Measurements from ENCODE around the gene LOC101059915.
"Not testable (repeated sequence)": the region's sequence is repeated elsewhere in the genome, so short reads cannot be mapped to it uniquely, and the experiment has no call there.

GRCh38 chrX:71702853-71703252, 35.5 kb downstream of the LOC101059915 start:
- TF ChIP-seq, protein P1, sequence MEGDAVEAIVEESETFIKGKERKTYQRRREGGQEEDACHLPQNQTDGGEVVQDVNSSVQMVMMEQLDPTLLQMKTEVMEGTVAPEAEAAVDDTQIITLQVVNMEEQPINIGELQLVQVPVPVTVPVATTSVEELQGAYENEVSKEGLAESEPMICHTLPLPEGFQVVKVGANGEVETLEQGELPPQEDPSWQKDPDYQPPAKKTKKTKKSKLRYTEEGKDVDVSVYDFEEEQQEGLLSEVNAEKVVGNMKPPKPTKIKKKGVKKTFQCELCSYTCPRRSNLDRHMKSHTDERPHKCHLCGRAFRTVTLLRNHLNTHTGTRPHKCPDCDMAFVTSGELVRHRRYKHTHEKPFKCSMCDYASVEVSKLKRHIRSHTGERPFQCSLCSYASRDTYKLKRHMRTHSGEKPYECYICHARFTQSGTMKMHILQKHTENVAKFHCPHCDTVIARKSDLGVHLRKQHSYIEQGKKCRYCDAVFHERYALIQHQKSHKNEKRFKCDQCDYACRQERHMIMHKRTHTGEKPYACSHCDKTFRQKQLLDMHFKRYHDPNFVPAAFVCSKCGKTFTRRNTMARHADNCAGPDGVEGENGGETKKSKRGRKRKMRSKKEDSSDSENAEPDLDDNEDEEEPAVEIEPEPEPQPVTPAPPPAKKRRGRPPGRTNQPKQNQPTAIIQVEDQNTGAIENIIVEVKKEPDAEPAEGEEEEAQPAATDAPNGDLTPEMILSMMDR (IDR thresholded peaks at IDR 0.05), result not testable (repeated sequence)
- TF ChIP-seq POLR2A (IDR thresholded peaks at IDR 0.05; ENCODE audit: low read depth), result not testable (repeated sequence)
